Measurements from ENCODE around the gene PANK4. TPM values are rescaled to one million over a fixed set of nuclear protein-coding genes. Genes with fewer than 3 reads are reported as not detected.

PANK4 gene
- total and polyA plus RNA-seq, 2 donors (not counting 3 experiments of a cell fraction or from before 2014, with no cell fraction given), result 22.1 to 34.0 TPM

DNA sequence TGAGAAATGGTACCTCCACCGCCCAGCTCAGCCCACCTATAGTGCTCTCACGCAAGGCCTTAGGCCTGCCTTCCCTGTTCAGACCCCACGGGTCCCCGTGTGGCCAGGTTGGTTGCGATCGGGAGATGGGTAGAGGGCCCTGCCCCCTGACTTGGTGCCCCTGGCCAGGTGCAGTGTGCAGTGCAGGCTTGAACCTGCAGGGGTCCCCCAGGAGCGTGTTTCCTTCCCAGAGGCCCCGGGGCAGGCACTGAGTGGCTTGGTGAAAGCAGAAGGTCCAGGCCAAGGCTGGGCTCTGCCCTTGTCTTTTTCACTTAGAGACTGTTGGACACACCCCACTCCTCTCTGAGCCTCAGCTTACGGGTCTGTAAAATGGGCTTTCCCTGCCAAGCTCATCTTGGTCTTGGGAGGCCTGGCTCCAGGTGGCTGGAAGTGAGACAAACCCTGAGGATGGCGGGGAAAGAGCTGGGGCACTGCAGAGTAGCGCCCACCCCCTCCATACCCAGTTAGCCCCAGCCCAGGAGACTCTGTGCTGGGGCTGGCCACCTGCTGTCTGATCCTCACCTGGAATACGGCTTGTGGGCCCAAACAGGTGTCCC lies 13.0 kb upstream of the PANK4 start:
- POLR2A ChIA-PET, result interaction anchor here (0.5 kb wide), 1 partner anchor 48 kb away, joined by 3 read pairs; no protein-coding TSS in a partner anchor
- H3K36me3 ChIP-seq (ENCODE audit: control insufficient read depth in 2 of 2, extremely low read depth in 1 of 2, insufficient read depth in 2 of 2, low read length in 2 of 2), result no peaks in the 10 kb centered on the region
- DNase-seq (ENCODE audit: low read depth, low spot score) (no peak), FAIRE-seq (no peak)
- dilution Hi-C loops (cut with MboI; ENCODE audit: extremely low pct_ligation_motif_present, low sequenced_read_pairs), result no loop called here
- no peak overlapping the region for H3K9ac ChIP-seq (replicated peaks; ENCODE audit: extremely low read depth, insufficient read depth, low read length)
- H3K27me3 ChIP-seq (ENCODE audit: control insufficient read depth in 2 of 2, insufficient read depth in 2 of 2, low read length in 2 of 2), result peaks cover 0 to 1% of the 10 kb centered on the region in 2 experiments
- intact Hi-C loops (cut with micrococcal nuclease), result no loop called here
- H3K9me1 ChIP-seq (replicated peaks; ENCODE audit: control insufficient read depth, extremely low read depth, insufficient read depth, low read length), result no peaks in the 10 kb centered on the region
- no TSS peak for BruUV-seq (replicated peaks)
- H3K4me1 ChIP-seq (ENCODE audit: control insufficient read depth, extremely low read depth, insufficient read depth, low read length), result no peaks in the 10 kb centered on the region
- no peak overlapping the region for H3K27ac ChIP-seq (ENCODE audit: insufficient read depth, low read depth, low read length)
- no peak overlapping the region for H3K4me2 ChIP-seq (ENCODE audit: insufficient read depth, low read length)
- H3K79me2 ChIP-seq (ENCODE audit: control insufficient read depth, insufficient read depth, low read length), result no peaks in the 10 kb centered on the region
- CTCF ChIA-PET, result no interaction called here
- peak; percentile 11 to 29 for TF ChIP-seq CTCF (IDR thresholded peaks at IDR 0.05; ENCODE audit: extremely low read depth in 1 of 2, insufficient read depth in 1 of 2, low read depth in 1 of 2, low read length in 2 of 2)
- TF ChIP-seq FOS (IDR thresholded peaks at IDR 0.05; ENCODE audit: borderline replicate concordance, insufficient read depth, low read length), result no peak
- no peak overlapping the region for H2AFZ ChIP-seq (ENCODE audit: low read depth, low read length)
- no peak overlapping the region for H3K4me3 ChIP-seq (replicated peaks in 1 of 3; ENCODE audit: insufficient read depth in 1 of 3, low read depth in 1 of 3, low read length in 3 of 3)
- H4K20me1 ChIP-seq (replicated peaks; ENCODE audit: control insufficient read depth, extremely low read depth, insufficient read depth, low read length), result no peaks in the 10 kb centered on the region
- H3K9me3 ChIP-seq (replicated peaks; ENCODE audit: control insufficient read depth, insufficient read depth, low read length), result no peaks in the 10 kb centered on the region

- no peak overlapping the region for H2AFZ ChIP-seq (ENCODE audit: low read depth, low read length)
- H4K20me1 ChIP-seq (replicated peaks; ENCODE audit: control insufficient read depth, extremely low read depth, insufficient read depth, low read length), result no peaks in the 10 kb centered on the region
- H3K4me2 ChIP-seq (ENCODE audit: insufficient read depth, low read length), result no peak overlapping the region
- intact Hi-C loops (cut with micrococcal nuclease), result no loop called here
- no peaks in the 10 kb centered on the region for H3K9me3 ChIP-seq (replicated peaks; ENCODE audit: control insufficient read depth, insufficient read depth, low read length)
- no peak overlapping the region for H3K9ac ChIP-seq (replicated peaks; ENCODE audit: extremely low read depth, insufficient read depth, low read length)
- no peaks in the 10 kb centered on the region for H3K9me1 ChIP-seq (replicated peaks; ENCODE audit: control insufficient read depth, extremely low read depth, insufficient read depth, low read length)
- peaks cover 0 to 1% of the 10 kb centered on the region in 2 experiments for H3K27me3 ChIP-seq (ENCODE audit: control insufficient read depth in 2 of 2, insufficient read depth in 2 of 2, low read length in 2 of 2)
- H3K4me3 ChIP-seq (replicated peaks in 1 of 3; ENCODE audit: insufficient read depth in 1 of 3, low read depth in 1 of 3, low read length in 3 of 3), result no peak overlapping the region
- DNase-seq (ENCODE audit: low read depth, low spot score), result no peak
- dilution Hi-C loops (cut with MboI; ENCODE audit: extremely low pct_ligation_motif_present, low sequenced_read_pairs), result no loop called here
- H3K79me2 ChIP-seq (ENCODE audit: control insufficient read depth, insufficient read depth, low read length), result no peaks in the 10 kb centered on the region
- POLR2A ChIA-PET, result no interaction called here
- H3K4me1 ChIP-seq (ENCODE audit: control insufficient read depth, extremely low read depth, insufficient read depth, low read length), result no peaks in the 10 kb centered on the region
- CTCF ChIA-PET, result no interaction called here
- H3K27ac ChIP-seq (ENCODE audit: insufficient read depth, low read depth, low read length), result no peak overlapping the region
- BruUV-seq (replicated peaks), result no TSS peak
- H3K36me3 ChIP-seq (ENCODE audit: control insufficient read depth in 2 of 2, extremely low read depth in 1 of 2, insufficient read depth in 2 of 2, low read length in 2 of 2), result no peaks in the 10 kb centered on the region
- FAIRE-seq, result no peak
- TF ChIP-seq FOS (IDR thresholded peaks at IDR 0.05; ENCODE audit: borderline replicate concordance, insufficient read depth, low read length) (no peak), EZH2 (IDR thresholded peaks at IDR 0.05; ENCODE audit: borderline replicate concordance, low read depth, low read length, severe bottlenecking) (no peak), POLR2AphosphoS5 (IDR thresholded peaks at IDR 0.05; ENCODE audit: insufficient read depth, low read depth, low read length) (no peak)
Measured at GRCh38 chr1:2538872-2539271, 12.5 kb upstream of the PANK4 start.

All from endothelial cell of umbilical vein (primary cell).